Epithelial cell of esophagus (primary cell): ENCODE results near the gene LMO3.

Experiments
- DNase-seq: peaks from one replicate; pipeline ENCODE4 v3.0.0; 2010; ENCODE audit warnings: low read depth
- H3K4me3 ChIP-seq: 2 replicates; pipeline ENCODE4 v1.5.1; 2011; ENCODE audit warnings: mild to moderate bottlenecking, low read length, control low read depth
- CTCF ChIP-seq: IDR thresholded peaks from 2 replicates; pipeline ENCODE4 v1.5.1; 2011; ENCODE audit warnings: low read depth, mild to moderate bottlenecking, low read length, control low read depth, inconsistent platforms; ENCODE audit not compliant: insufficient read depth; ENCODE audit errors: missing control alignments

LMO3 gene

GRCh38 chr12:16607906-16608775 lies 2.2 kb upstream of the LMO3 start:
- no peak overlapping the region for H3K4me3 ChIP-seq
- DNase-seq: no peak
- no peak for TF ChIP-seq CTCF

GRCh38 chr12:16606991-16607390 lies 1.0 kb upstream of the LMO3 start:
- H3K4me3 ChIP-seq: no peak overlapping the region
- DNase-seq: no peak
- TF ChIP-seq CTCF: no peak

GRCh38 chr12:16606201-16606849 lies 363 bp upstream of the LMO3 start:
- peak; percentile 47 for DNase-seq
- H3K4me3 ChIP-seq: peak overlapping the region; percentile 64
- no peak for TF ChIP-seq CTCF

- H3K4me3 ChIP-seq: peak overlapping the region; percentile 64
- DNase-seq: peak; percentile 43
- TF ChIP-seq CTCF: no peak
Measured at GRCh38 chr12:16605642-16606116, 283 bp downstream of the LMO3 start.

- H3K4me3 ChIP-seq: peak overlapping the region; percentile 10
Measured at GRCh38 chr12:16604596-16605252, 1.2 kb downstream of the LMO3 start.

More at GRCh38 chr12:16604596-16605252, 1.2 kb downstream of the LMO3 start:
- DNase-seq: no peak
- no peak for TF ChIP-seq CTCF
